Measurements from ENCODE around the gene FAM240B. TPM values are rescaled to one million over a fixed set of nuclear protein-coding genes. Genes with fewer than 3 reads are reported as not detected.

Gene FAM240B
- total and polyA plus RNA-seq, 9 of the 15 experiments (the other 6 are each of a cell fraction or from before 2014, with no cell fraction given), result not detected

GRCh38 chr9:38715684-38716083 is 4.2 kb downstream of the FAM240B start:
- Histone ChIP-seq H3K4me1 (replicated peaks in 1 of 2; ENCODE audit: control insufficient read depth in 2 of 2, insufficient read depth in 2 of 2, low read length in 2 of 2) (no peaks in the 10 kb centered on the region), H3K9me3 (replicated peaks; ENCODE audit: control insufficient read depth, insufficient read depth, low read depth, low read length) (no peaks in the 10 kb centered on the region), H2AFZ (ENCODE audit: low read depth, low read length) (no peak overlapping the region), H3K27me3 (ENCODE audit: control insufficient read depth in 2 of 2, insufficient read depth in 2 of 2, low read length in 2 of 2) (peaks cover 0 to 6% of the 10 kb centered on the region in 2 experiments; a peak in 2 of 5 replicates), H3K36me3 (ENCODE audit: control insufficient read depth, insufficient read depth, low read length) (no peaks in the 10 kb centered on the region), H3K9ac (ENCODE audit: insufficient read depth in 1 of 2, low read depth in 2 of 2, low read length in 2 of 2) (no peak overlapping the region), H3K4me2 (ENCODE audit: insufficient read depth, low read length) (no peak overlapping the region), H4K20me1 (replicated peaks; ENCODE audit: control insufficient read depth, insufficient read depth, low read length) (no peaks in the 10 kb centered on the region), H3K9me1 (ENCODE audit: control insufficient read depth, insufficient read depth, low read length) (no peaks in the 10 kb centered on the region), H3K27ac (ENCODE audit: extremely low read depth, low read depth, low read length) (no peak overlapping the region), H3K79me2 (ENCODE audit: control insufficient read depth, insufficient read depth, low read length) (no peaks in the 10 kb centered on the region), H3K4me3 (no peak overlapping the region)
- intact Hi-C loops (cut with micrococcal nuclease) (loop anchor here (5.0 to 10.0 kb wide), 2 partner anchors 38 to 49 kb away; no protein-coding TSS in a partner anchor), in situ Hi-C loops (cut with MboI) (no loop called here)
- ATAC-seq (no peak), FAIRE-seq (no peak), DNase-seq (ENCODE audit: extremely low read depth in 1 of 4, low spot score in 3 of 4) (no peak)
- ChIA-PET POLR2A (no interaction called here), CTCF (ENCODE audit: low intra/inter-chr PET ratio) (no interaction called here)
- BruUV-seq (replicated peaks), result no TSS peak
- WGBS (ENCODE audit: insufficient coverage, low coverage, missing lambda C conversion rate), result 0% methylated on average over 2 of the region's 2 CpGs
- TF ChIP-seq TAF7 (tag; IDR thresholded peaks at IDR 0.05), result no peak
- TF ChIP-seq BMI1 (IDR thresholded peaks at IDR 0.05; ENCODE audit: low read length), result no peak
- TF ChIP-seq FOXK2 (conservative IDR thresholded peaks at IDR 0.05 in 1 of 2, IDR thresholded peaks at IDR 0.05 in 1 of 2; ENCODE audit: low read depth in 2 of 2), result no peak
- TF ChIP-seq SP2 (IDR thresholded peaks at IDR 0.05; ENCODE audit: extremely low read depth, low read depth, low read length, poor library complexity, severe bottlenecking), result no peak
- no peak for TF ChIP-seq TRIM25 (IDR thresholded peaks at IDR 0.05; ENCODE audit: borderline replicate concordance)
- no peak for TF ChIP-seq RBM22 (IDR thresholded peaks at IDR 0.05; ENCODE audit: low read depth, low read length, poor library complexity, severe bottlenecking)
- no peak for TF ChIP-seq ZEB2 (IDR thresholded peaks at IDR 0.05)
- TF ChIP-seq IFI16 (CRISPR knock-in tag; IDR thresholded peaks at IDR 0.05), result no peak
- no peak for TF ChIP-seq TBP (optimal IDR thresholded peaks at IDR 0.05; ENCODE audit: low read depth, low read length)
- TF ChIP-seq KDM4B (IDR thresholded peaks at IDR 0.05; ENCODE audit: borderline replicate concordance in 2 of 2, low read depth in 1 of 2), result no peak
- TF ChIP-seq SRSF7 (optimal IDR thresholded peaks at IDR 0.05; ENCODE audit: low read depth, low read length), result no peak
- no peak for TF ChIP-seq ZNF232 (CRISPR knock-in tag; IDR thresholded peaks at IDR 0.05)
- no peak for TF ChIP-seq POLR3A (IDR thresholded peaks at IDR 0.05; ENCODE audit: borderline replicate concordance, extremely low read depth, insufficient read depth, insufficient read length)
- TF ChIP-seq FUS (optimal IDR thresholded peaks at IDR 0.05; ENCODE audit: low read depth, low read length), result no peak
- no peak for TF ChIP-seq TEAD4 (IDR thresholded peaks at IDR 0.05; ENCODE audit: low read length)
- no peak for TF ChIP-seq TEAD4 (CRISPR knock-in tag; IDR thresholded peaks at IDR 0.05; ENCODE audit: borderline replicate concordance)
- no peak for TF ChIP-seq ATF3 (IDR thresholded peaks at IDR 0.05)
- no peak for TF ChIP-seq ATF3 (CRISPR knock-in tag; conservative IDR thresholded peaks at IDR 0.05)

Measured in K562 (cell line).